ENCODE data around the gene SLC10A3.

SLC10A3 gene

DNA sequence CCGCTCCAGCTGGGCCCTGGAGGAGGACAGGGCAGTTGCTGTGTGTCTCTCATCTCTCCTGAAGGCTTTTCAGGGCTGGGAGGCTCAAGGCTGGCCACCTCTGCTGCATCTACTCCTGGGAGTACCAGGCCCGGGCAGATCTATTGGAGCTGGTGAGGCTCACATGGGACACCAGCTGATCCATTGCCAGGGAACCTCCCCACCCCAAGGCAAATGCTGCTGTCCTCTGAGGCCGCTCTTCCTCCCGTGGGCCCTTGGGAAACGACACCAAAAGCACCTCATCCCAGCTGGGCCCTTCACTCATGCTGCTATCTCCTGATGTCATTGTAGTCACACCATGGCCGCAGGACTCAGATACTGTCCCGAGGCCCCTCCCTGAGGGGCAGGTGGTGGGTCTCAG lies 7.6 kb downstream of the SLC10A3 start:
- DNase-seq = no peak

DNA sequence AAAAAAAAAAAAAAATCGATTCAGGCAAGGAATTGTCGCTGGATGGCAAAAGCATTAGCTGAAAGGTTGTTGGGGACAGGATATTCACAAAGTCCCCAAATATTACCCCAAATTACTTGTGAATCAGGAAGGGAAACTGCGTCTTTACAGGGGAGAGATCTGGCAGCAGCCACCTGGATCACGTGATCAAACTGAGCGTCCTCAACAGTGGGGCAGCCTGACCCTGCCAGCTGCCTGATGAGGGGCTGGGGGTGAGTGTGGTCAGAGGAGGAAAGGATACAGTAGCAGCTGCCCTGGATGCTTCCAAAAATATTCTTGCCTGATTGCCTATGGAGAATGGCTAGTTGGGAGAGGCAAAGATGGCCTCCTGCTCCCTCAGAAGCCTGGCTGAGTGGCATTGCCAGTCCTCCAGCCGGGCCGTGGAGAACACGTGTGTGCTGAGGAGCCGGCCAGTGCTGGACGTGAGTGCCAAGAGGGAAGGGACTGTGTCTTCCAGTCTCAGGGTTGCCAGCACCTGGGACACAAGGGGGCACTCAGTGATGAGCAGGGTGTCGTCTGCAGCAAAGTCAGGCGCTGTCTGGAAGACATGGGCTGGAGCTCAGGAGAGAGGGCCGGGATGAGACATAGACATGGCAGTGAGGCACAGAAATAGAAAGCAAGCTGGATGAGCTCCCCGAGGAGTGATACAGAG lies 8.4 kb downstream of the SLC10A3 start:
- no peak for DNase-seq

DNA sequence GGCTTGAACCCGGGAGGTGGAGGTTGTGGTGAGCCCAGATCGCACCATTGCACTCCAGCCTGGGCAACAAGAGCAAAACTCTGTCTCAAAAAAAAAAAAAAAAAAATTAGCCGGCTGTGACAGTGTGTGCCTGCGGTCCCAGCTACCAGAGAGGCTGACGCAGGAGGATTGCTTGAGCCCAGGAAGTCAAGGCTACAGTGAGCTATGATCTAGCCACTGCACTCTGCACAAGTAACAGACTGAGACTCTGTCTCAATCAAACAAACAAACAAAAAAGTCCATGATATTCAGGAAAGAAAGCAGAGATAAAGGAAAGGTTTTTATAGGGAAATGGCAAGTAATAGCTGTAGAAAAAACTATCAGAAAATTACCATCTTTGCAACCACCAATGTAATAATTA lies 9.2 kb downstream of the SLC10A3 start:
- no peak for DNase-seq

DNA sequence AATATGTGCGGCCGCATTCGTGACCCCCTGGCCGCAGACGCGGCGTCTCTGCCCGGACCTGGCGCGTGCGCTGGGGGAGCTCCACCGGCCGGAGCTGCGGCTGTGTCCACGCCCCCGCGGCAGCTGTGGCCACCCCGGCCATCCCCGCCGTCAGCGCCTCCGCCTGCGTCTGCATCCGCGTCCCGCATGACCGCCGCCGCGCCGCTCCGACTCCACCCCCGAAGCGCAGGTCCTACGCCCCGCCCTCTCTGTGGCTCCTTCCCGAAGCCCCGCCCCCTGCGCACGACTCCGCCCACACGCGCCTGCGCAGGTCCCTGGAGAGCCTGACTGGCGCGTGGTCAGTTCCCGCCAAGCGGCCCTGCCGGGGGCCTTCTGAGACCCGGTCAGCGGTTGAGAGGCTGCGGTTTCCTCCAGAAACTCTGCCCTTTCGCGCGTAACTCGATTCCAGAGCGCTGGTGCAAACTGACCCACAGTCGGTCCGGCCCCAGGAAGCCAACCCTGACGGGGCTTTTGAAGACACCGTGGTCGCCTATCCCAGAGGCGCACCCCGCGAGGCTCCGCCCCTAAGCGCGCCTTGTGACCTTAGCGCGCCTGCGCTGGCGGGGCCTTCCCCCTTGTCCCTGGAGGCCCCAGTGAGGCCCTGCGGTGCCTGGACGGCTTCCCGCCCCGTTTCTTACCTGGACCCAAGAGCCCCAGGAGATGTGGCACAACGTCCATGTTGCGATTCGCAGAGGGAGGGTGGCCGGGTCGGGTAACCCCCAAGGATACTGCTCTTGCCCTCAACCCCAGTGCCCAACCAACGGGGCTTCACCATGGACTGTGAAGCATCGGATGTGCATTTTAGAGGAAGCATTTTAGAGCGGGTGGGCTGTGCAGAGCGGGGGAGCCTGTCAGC lies 11.5 kb downstream of the SLC10A3 start, which contains the start of gene LAGE3:
LAGE3 (minus strand) TSS at position 554 of the 895 bp plus-strand sequence; CDS start at position 188, 366 bp downstream.
- DNase-seq = peak; percentile 90

DNA sequence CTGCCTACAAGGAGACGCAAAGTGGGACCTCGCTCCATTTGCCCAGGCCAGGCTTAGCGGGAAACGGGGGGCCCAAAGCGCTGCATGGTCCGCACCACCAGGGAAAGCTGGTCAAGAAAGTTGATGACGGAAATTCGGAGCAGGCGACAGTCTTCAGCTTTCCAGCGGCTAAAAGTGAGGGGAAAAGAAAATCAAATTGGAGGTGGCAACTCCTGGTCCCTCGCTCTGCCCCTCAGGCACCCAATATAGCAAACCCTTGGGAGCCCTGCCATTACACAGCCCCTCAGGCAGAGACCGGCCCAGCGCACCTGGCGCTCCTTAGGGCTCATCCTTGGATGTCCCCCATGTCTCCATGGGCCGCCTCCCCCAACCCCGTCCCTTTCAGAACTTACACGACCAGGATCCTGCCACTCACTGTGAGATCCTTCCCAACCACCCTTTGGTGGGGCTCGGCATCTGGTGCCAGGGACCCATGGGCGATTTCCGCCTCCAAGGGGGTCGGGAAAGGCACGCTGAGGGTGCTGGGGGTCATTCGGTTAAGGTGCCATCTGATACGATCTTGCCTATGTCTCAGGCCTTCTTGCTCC lies 12.4 kb downstream of the SLC10A3 start:
- DNase-seq = no peak

DNA sequence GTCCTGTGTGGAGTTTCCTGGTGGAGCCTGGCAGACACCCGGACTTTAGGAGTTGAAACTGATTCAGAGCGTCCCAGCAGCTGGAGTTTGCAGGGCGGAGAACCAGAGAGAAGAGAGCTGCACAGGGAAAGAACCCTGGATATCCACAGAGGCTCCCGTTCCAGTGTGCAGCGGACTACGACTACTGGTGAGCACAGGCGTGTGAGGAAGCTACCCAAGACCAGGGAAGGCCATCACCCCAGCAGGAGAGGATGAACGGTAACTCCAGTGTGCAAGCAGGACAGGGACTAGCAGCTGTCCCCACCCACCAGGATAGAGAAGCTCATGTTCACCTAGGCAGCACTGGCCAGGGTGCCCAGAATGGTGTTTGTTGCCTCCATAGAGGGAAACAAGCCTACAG lies 13.6 kb downstream of the SLC10A3 start:
- DNase-seq = no peak

DNA sequence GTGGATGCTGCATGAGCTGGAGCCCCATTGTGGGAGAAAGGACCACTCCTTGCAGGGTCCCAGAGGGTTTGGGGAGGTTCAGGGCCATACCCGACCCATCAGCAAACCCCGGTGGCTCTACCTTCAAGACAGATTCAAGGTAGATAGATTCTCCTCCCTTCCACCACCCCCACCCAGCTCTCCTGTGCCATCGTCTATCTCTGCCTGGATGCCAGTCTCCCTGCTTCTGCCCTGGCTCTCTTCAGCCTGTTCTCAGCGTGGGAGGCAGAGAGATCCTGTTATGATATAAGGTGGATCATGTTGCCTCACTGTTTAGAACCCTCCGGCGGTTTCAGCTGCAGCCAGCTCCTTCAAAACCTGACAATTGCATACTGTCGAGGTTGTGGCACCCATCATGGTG lies 16.7 kb downstream of the SLC10A3 start:
- DNase-seq = no peak

DNA sequence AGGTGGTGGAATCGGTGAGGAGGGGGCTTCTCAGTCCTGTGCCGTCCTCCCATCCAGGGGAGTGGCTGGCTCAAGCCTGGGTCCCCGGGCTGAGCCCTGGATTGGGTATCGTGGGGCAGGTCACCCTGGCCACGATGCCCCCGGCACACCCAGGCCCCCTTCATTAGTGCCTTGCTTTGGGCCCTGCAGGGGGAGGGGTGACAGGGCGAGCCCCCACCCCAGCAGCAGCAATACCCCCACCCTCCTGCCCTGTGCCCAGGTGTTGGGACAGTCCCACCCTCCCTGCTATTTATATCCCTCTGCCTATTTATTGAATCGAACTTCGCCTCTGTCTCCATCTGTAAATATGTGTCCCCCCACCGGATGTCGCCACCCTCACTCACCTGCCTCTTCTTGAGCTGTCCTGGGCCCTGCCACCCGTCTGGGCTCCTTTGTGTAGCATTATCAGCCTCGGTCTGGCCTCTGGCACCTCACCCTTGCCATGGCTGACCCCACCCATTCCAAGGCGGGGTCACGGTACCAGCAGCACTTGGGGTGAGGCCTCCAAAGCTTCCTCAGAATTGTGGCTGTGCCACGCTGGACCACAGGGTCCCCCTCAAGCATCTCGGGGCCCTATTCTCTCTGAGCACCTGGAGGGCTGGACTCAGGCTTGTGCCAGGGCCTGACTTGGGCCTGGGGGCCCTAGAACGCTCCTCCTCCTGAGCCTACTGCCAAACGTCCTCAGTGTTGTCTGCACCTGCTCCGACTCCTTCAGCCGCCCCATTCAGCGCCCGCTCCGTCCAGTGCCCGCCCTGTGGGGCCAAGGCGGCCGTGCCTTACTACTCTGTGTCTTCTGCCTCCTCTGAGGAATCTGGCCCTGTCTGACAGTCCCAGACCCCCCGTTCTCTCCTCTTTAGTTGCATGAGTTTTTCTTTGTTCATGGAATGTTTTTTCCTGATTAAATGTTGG lies 17.5 kb downstream of the SLC10A3 start:
- no peak for DNase-seq

DNA sequence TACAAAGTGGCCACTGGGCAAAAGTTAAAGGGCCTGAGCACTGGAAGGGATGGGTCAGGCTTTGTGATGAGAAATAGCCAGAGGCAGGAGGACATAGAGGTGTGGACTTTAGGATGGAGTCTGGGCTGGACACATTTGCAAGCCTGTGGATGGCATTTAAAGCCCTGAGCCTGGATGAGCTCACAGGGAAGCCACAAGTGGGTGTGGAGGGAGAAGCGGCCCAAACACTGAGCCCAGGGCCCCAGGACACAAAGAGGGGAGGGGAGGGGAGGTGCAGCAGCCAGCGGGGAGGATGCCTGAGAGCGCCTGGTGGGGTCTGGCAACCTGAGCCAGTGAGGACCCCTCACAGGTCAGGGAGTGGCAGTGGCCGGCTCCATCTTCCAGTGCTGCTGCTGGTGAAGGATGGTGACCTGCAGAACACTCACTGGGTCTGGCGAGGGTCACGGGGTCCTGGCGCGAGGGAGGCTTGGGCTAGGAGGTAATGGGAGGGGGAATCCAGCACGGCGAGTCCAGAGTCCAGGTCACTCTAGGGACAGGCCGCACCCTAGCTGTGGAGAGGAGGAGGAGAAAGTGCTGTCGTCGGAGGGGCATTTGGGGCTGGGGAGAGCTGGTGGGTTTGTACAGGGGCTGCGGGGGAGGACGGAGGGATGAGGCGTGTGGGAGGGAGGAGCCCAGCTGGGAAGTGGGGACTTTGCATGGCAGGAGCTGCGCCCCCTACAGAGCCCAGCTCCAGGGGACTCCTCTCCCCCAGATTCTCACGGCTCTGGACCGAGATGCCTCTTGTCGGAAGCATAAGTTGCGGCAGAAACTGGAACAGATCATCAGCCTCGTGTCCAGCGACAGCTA lies 18.4 kb downstream of the SLC10A3 start:
- DNase-seq = no peak

DNA sequence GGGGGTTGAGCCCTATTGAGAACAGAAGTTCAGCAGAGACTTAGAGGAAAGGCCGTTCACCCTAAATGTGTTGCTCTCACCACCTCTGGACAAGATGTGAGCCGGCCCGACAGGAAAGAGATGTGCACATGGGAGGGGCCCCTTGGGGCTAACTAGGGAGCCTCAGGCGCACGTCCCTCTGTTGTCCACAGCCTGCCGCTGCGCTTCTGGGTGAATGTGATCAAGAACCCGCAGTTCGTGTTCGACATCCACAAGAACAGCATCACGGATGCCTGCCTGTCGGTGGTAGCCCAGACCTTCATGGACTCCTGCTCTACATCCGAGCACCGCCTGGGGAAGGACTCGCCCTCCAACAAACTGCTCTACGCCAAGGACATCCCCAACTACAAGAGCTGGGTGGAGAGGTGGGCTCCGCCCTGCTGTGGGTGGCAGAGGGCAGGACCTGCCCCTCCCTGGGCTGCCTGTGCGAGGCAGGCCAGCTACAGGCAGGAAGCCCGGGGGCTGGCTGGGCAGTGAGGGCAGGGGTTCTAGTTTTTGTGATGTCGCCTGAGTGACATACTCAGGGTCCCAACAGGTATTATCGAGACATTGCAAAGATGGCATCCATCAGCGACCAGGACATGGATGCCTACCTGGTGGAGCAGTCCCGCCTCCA lies 19.4 kb downstream of the SLC10A3 start:
- DNase-seq = no peak

DNA sequence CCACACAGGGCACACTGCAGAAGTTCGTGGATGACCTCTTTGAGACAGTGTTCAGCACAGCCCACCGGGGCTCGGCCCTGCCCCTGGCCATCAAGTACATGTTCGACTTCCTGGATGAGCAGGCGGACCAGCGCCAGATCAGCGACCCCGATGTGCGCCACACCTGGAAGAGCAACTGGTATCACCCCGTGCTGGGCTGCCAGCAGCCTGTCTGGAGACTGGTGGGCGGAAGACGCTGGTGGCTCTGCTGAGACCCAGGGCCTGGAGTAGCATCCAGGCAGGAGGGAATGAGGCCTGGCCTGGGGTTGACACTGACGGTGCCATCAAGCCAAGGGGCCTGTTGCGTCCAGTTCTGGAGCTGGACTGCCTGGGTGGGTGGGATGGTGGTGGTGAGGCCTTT lies 20.0 kb downstream of the SLC10A3 start:
- DNase-seq = no peak

DNA sequence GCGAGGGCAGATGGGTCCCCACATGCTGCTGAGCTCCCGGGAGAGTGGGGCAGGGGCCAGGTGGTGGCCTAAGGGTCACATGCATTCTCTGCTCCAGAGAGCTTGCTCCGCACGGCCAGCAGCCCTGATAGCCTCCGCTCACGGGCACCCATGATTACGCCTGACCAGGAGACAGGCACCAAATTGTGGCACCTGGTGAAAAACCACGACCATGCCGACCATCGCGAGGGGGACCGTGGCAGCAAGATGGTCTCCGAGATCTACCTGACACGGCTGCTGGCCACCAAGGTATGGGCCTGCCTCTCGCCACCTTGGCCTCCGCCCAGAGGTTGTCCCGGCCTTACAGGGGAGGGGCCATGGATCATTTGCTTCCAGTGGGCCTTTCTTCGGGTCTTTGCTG lies 20.5 kb downstream of the SLC10A3 start:
- no peak for DNase-seq

DNA sequence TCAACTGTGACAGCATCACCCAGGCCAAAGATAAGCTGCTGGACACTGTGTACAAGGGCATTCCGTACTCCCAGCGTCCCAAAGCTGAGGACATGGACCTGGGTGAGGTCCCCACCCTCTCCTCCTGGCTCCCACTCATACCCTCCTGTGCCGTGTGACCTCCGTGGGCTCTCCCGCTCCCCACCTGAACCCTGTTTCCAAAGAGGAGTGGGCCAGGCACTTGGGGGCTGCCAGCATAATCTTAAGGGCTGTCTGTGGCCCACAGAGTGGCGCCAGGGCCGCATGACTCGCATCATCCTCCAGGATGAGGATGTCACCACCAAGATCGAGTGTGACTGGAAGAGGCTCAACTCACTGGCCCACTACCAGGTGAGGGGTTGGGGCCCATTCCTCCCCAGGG lies 21.3 kb downstream of the SLC10A3 start:
- no peak for DNase-seq

DNA sequence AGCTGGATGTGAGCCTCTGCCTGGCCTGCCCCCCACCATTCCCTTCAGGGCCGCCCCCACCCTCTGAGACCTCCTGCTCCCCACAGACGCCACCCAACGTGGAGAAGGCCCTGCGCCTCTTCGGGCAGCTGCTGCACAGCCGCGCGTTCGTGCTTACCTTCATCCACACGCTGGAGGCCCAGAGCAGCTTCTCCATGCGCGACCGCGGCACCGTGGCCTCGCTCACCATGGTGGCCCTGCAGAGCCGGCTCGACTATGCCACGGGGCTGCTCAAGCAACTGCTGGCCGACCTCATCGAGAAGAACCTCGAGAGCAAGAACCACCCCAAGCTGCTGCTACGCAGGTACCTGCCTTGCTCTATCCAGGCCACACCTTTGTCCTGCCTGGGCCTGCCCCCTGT lies 22.2 kb downstream of the SLC10A3 start:
- DNase-seq = no peak

DNA sequence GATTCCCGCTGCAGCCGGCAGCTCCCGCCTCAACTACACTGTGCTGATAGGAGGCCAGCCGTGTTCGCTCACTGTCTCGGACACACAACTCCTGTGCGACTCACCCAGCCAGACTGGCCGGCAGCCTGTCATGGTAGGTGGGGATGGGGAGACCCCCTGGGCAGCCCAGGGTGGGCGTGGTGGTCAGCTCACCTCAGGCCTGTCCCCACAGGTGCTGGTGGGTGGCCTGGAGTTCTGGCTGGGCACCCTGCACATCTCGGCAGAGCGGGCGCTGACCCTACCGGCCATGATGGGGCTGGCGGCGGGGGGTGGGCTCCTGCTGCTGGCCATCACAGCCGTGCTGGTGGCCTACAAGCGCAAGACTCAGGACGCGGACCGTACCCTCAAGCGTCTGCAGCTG lies 22.9 kb downstream of the SLC10A3 start:
- DNase-seq = no peak

DNA sequence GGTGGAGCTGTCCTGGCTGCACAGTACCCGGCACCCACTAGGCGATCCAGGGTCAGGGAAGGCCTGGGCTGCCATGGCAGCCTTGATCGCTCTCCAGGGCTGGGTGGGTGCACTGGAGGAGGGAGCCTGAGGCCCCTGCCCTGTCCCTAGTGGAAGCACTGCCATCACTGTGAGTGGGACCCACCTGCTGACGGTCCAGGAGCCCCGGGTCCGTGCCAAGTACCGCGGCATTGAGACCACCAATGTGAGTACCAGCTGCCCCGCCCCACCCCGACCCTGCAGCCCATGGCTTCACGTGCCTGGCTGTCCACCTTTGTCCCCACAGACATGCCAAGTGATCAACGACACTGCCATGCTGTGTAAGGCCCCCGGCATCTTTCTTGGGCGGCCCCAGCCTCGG lies 23.5 kb downstream of the SLC10A3 start:
- DNase-seq = no peak

DNA sequence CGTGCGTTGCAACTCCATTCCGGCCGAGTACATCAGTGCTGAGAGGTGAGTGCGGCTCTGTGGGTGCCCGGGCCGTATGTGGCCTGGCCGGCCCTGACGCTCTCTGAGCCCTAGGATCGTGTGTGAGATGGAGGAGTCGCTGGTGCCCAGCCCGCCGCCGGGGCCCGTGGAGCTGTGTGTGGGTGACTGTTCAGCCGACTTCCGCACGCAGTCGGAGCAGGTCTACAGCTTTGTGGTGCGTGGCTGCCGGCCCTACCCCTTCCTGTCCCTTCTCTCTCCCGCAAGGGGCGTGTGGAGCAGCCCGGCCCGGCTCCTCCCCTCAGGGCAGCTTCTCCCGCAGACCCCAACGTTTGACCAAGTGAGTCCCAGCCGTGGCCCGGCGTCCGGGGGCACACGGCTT lies 24.4 kb downstream of the SLC10A3 start:
- DNase-seq = no peak

DNA sequence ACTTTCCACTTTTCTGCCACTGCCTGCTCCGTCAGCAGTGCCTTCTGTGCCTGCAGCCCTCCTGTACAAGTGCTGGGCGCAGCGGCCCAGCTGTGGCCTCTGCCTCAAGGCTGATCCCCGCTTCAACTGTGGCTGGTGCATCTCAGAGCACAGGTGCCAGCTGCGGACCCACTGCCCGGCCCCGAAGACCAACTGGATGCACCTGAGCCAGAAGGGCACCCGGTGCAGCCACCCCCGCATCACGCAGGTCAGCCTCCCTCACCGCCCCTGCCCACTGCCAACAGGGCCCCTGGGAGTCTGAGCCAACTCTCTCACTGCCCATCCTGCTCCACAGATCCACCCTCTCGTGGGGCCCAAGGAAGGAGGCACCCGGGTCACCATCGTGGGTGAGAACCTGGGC lies 24.8 kb downstream of the SLC10A3 start:
- DNase-seq = no peak

DNA sequence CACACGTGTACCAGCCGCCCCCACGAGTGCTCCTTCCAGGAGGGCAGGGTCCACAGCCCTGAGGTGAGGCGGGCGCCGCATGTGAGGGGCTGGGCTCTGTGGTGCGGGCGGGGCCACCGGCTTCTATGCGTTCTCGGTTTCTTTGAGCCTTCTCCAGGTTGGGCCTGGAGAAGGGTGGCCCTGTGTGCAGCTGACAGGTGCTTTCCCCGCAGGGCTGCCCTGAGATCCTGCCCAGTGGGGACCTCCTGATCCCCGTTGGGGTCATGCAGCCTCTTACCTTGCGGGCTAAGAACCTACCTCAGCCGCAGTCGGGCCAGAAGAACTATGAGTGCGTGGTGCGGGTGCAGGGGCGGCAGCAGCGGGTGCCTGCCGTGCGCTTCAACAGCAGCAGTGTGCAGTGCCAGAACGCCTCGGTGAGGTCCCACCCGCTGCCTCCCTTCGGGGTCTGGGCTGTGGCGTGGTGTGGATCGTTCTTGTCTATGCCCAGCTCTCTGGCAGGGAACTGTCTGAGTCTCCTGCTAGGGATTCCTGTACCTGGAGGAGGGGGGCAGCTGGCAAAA lies 25.5 kb downstream of the SLC10A3 start:
- no peak for DNase-seq

DNA sequence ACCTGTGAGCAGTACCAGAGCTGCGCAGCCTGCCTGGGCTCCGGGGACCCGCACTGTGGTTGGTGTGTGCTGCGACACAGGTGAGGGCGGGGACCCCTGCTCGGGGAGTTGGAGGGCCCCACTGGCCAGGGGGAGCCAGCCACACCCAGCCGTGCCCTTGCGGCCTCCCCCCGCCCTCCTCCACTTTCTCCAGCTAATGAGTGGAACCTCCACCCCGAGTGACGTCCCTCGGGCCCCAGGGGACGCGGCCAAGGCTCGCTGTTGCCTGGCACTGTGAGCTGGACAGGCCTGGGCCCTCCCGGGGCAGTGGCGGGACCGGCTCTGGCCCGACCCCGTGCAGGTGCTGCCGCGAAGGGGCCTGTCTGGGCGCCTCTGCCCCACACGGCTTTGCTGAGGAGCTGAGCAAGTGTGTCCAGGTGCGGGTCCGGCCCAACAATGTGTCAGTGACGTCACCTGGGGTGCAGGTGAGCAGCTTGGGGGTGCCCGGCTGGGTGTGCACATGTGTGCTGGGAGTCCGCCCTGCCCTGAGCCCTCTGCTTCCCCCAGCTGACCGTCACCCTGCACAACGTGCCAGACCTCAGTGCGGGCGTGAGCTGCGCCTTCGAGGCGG lies 26.7 kb downstream of the SLC10A3 start:
- no peak for DNase-seq

Data from NCI-H345 (cell line).